Measurements from ENCODE around the gene KCNQ5. TPM values are rescaled to one million over a fixed set of nuclear protein-coding genes. Genes with fewer than 3 reads are reported as not detected.

KCNQ5 gene
- total and polyA plus RNA-seq, 10 of the 15 experiments (the other 5 are each of a cell fraction or from before 2014, with no cell fraction given) = 0.60 to 16.2 (median 3.2) TPM

GRCh38 chr6:73116330-73116729 lies 494.5 kb downstream of the KCNQ5 start (continued):
- no peak for TF ChIP-seq USF1 (IDR thresholded peaks at IDR 0.05; ENCODE audit: borderline replicate concordance, extremely low read length, insufficient read depth, low read depth, low read length)
- no peak for TF ChIP-seq SPI1 (IDR thresholded peaks at IDR 0.05; ENCODE audit: borderline replicate concordance, insufficient read depth, low read depth, low read length)

- 100% methylated on average over 4 of the region's 4 CpGs for WGBS (ENCODE audit: insufficient coverage, insufficient replicate concordance, low lambda C conversion rate, missing lambda C conversion rate)
- H3K36me3 ChIP-seq (ENCODE audit: control insufficient read depth in 2 of 2, insufficient read depth in 2 of 2, low read length in 1 of 2) = 0 out of 4 replicates have a peak, but pooled peaks cover 1 to 4% of the 10 kb centered on the region in 2 experiments
- no TSS peak for BruUV-seq (replicated peaks)
- in situ Hi-C loops (cut with MboI) = no loop called here
- H3K27ac ChIP-seq (ENCODE audit: control insufficient read depth, insufficient read depth) = no peak overlapping the region
- ChIA-PET POLR2A (no interaction called here), CTCF (interaction anchor here (0.6 to 3.0 kb wide), 2 partner anchors 435 to 504 kb away, joined by 3 to 21 read pairs; no protein-coding TSS in a partner anchor), SMC1A (ENCODE audit: uncharacterized antibody, unreplicated experiment) (interaction anchor here (1.2 kb wide), 1 partner anchor 505 kb away, joined by 6 read pairs; no protein-coding TSS in a partner anchor), RAD21 (ENCODE audit: unreplicated experiment) (interaction anchor here (0.7 to 6.4 kb wide), 2 partner anchors 285 to 505 kb away, joined by 3 to 20 read pairs; no protein-coding TSS in a partner anchor)
- no peak for DNase-seq (ENCODE audit: low read depth, low spot score)
- no peak overlapping the region for H2AFZ ChIP-seq (ENCODE audit: control insufficient read depth, low read depth, low read length)
- no peaks in the 10 kb centered on the region for H4K20me1 ChIP-seq (ENCODE audit: control insufficient read depth, insufficient read depth)
- H3K9me3 ChIP-seq (replicated peaks; ENCODE audit: control insufficient read depth, insufficient read depth, low read length) = no peaks in the 10 kb centered on the region
- H3K79me2 ChIP-seq (ENCODE audit: control insufficient read depth, insufficient read depth, low read length) = no peaks in the 10 kb centered on the region
- no peaks in the 10 kb centered on the region for H3K27me3 ChIP-seq (replicated peaks in 1 of 2; ENCODE audit: control insufficient read depth in 2 of 2, insufficient read depth in 2 of 2, low read length in 1 of 2)
- no peak overlapping the region for H3K4me2 ChIP-seq (ENCODE audit: control insufficient read depth, insufficient read depth)
- no peak for TF ChIP-seq MLLT1 (IDR thresholded peaks at IDR 0.05)
- TF ChIP-seq REST (IDR thresholded peaks at IDR 0.05; ENCODE audit: low read depth, low read length) = peak; percentile 61; the same call in 1 of the 2 replicates
- no peak for FAIRE-seq
- peaks cover 7% of the 10 kb centered on the region; the same call in 1 of the 2 replicates for H3K4me1 ChIP-seq (ENCODE audit: control insufficient read depth, insufficient read depth, low read length)
- intact Hi-C loops (cut with micrococcal nuclease; ENCODE audit: unreplicated experiment) = no loop called here
- no peak for ATAC-seq
- no peak overlapping the region for H3K9ac ChIP-seq (ENCODE audit: control insufficient read depth, insufficient read depth, low read length)
- H3K4me3 ChIP-seq = no peak overlapping the region
Observed at GRCh38 chr6:73121421-73121993, 499.6 kb downstream of the KCNQ5 start.

Data from GM12878 (cell line).